Mucosa of descending colon (tissue), 3 donors: ENCODE data around the gene APOBR. TPM values are rescaled to one million over a fixed set of nuclear protein-coding genes. Genes with fewer than 3 reads are reported as not detected.
A peak's percentile ranks its signal among the peaks of the same experiment; 100 is the strongest.

ENCODE experiments used
- ATAC-seq: fragments of 200-7000 bp; cut with Tn5 transposase; one replicate; pipeline ENCODE4 v1.9.1; 2020; ENCODE audit warnings: mild to moderate bottlenecking, moderate library complexity
- DNase-seq, 3 donors: peaks; one replicate each; pipeline ENCODE4 v3.0.0-alpha.2; 2020
- H3K36me3 ChIP-seq: fragments of 200-600 bp; one replicate; pipeline ENCODE4 v1.8.0; 2021; ENCODE audit warnings: low read depth, mild to moderate bottlenecking
- H3K4me1 ChIP-seq: fragments of 200-600 bp; one replicate; pipeline ENCODE4 v1.8.0; 2021; ENCODE audit warnings: low read depth, mild to moderate bottlenecking
- H3K4me3 ChIP-seq: fragments of 200-600 bp; one replicate; pipeline ENCODE4 v1.8.0; 2021; ENCODE audit warnings: mild to moderate bottlenecking
- H3K9me3 ChIP-seq: fragments of 200-600 bp; one replicate; pipeline ENCODE4 v1.8.0; 2021; ENCODE audit warnings: mild to moderate bottlenecking
- intact Hi-C, 2 donors: fragments of 100-400 bp; cut with DNase I in 1 of 2; cut with micrococcal nuclease in 1 of 2; formaldehyde crosslinking; loops; one replicate each; pipeline versions ENCODE4 v1.11.0 to v1.11.1; 2022; cut with DNase I, micrococcal nuclease
- total RNA-seq, 3 donors: library from RNA; stranded (reverse); fragmentation: NEBNext Ultra II Directional in 2 of 3; extraction: Animal tissue kit (Norgen Biotek cat#: 25700) in 2 of 3; gene quantifications; one replicate each; pipeline versions ENCODE4 v1.2.1 to v1.2.4, GENCODE V29; 2021 to 2023
- TF ChIP-seq, protein P1 (sequence below): fragments of 200-600 bp; IDR thresholded peaks from one replicate; pipeline ENCODE4 v1.8.0; 2022; ENCODE audit warnings: antibody characterized with exemption, mild to moderate bottlenecking
- donor health status: DM: no; HTN: no; CAD: no; lungs with moderate emphysema.
- donor health status: DM: no; HTN: no; CAD: no.
- donor health status: DM: no; HTN: yes; CAD: no.

The APOBR gene
- total RNA-seq, 3 donors from 2014 or later = 28.8 to 65.4 (median 57.2) TPM

- intact Hi-C loops = no loop called here
- Histone ChIP-seq H3K9me3 (no peaks in the 10 kb centered on the region), H3K4me3 (no peak overlapping the region), H3K36me3 (no peaks in the 10 kb centered on the region), H3K4me1 (peaks cover 14% of the 10 kb centered on the region)
- DNase-seq = no peak
- TF ChIP-seq, protein P1, sequence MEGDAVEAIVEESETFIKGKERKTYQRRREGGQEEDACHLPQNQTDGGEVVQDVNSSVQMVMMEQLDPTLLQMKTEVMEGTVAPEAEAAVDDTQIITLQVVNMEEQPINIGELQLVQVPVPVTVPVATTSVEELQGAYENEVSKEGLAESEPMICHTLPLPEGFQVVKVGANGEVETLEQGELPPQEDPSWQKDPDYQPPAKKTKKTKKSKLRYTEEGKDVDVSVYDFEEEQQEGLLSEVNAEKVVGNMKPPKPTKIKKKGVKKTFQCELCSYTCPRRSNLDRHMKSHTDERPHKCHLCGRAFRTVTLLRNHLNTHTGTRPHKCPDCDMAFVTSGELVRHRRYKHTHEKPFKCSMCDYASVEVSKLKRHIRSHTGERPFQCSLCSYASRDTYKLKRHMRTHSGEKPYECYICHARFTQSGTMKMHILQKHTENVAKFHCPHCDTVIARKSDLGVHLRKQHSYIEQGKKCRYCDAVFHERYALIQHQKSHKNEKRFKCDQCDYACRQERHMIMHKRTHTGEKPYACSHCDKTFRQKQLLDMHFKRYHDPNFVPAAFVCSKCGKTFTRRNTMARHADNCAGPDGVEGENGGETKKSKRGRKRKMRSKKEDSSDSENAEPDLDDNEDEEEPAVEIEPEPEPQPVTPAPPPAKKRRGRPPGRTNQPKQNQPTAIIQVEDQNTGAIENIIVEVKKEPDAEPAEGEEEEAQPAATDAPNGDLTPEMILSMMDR = no peak
- no peak for ATAC-seq
Measured at GRCh38 chr16:28528463-28528867, 34.0 kb downstream of the APOBR start.

- H3K36me3 ChIP-seq = no peaks in the 10 kb centered on the region
- peaks cover 14% of the 10 kb centered on the region for H3K4me1 ChIP-seq
- intact Hi-C loops = no loop called here
- ATAC-seq (no peak), DNase-seq (no peak)
- no peak overlapping the region for H3K4me3 ChIP-seq
- H3K9me3 ChIP-seq = no peaks in the 10 kb centered on the region
- TF ChIP-seq, protein P1 = no peak
Measured at GRCh38 chr16:28529124-28529523, 34.7 kb downstream of the APOBR start.

DNA sequence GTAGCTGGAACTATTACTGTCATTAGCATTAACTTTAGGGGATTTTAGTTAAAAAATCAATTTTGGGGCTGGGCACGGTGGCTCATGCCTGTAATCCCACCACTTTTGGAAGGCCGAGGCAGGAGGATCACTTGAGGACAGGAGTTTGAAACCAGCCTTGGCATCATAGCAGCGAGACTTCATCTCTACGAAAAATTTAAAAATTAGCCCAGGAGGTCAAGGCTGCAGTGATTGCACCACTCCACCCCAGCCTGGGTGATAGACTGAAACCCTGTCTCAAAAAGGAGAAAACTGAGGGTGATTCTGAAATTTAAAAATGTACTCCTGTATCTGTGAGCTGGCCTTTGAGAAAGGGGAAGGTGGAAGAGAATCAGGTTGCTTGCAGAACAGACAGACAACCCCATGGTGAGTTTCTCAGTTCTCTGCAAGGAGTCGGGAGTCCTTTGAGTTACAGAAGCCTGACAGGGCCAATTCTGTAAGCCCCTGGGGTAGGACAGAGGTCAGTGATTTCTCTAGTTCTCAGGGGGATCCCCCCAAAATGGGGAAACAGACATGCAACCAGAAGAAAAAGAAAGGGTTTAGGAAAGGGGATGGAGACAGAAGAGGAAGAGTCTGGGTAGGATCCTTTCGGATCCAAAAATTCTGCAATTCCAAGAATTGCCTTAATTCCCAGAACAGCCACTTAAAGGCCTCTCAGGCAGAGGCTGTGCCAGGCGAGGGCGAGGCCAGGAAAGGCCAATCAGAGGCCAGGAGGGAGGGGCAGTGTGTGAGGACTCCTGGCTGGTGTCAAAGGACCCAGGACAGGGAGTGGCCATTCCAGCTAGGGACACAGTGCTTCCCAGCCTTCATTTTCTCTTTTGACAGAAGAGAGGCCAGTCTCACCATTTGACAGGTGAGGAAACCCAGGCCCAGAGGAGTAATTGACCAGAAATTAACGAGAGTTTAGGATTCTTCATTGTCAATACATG is 37.6 kb downstream of the APOBR start:
- Histone ChIP-seq H3K4me1 (peaks cover 16% of the 10 kb centered on the region), H3K36me3 (no peaks in the 10 kb centered on the region), H3K9me3 (no peaks in the 10 kb centered on the region), H3K4me3 (no peak overlapping the region)
- TF ChIP-seq, protein P1 = no peak
- ATAC-seq (peak; percentile 96), DNase-seq (peak; percentile 84 to 88 (median 87))
- intact Hi-C loops = no loop called here

- peaks cover 21% of the 10 kb centered on the region for H3K4me1 ChIP-seq
- TF ChIP-seq, protein P1 = no peak
- intact Hi-C loops = no loop called here
- no peaks in the 10 kb centered on the region for H3K9me3 ChIP-seq
- ATAC-seq = peak; percentile 56
- no peak overlapping the region for H3K4me3 ChIP-seq
- DNase-seq = no peak
- no peaks in the 10 kb centered on the region for H3K36me3 ChIP-seq
Measured at GRCh38 chr16:28532940-28533647, 38.7 kb downstream of the APOBR start.

- Histone ChIP-seq H3K4me3 (no peak overlapping the region), H3K36me3 (no peaks in the 10 kb centered on the region), H3K9me3 (no peaks in the 10 kb centered on the region), H3K4me1 (peaks cover 27% of the 10 kb centered on the region)
- intact Hi-C loops = no loop called here
- TF ChIP-seq, protein P1 = no peak
- ATAC-seq = no peak
- no peak for DNase-seq
Measured at GRCh38 chr16:28534542-28535373, 40.3 kb downstream of the APOBR start.
